Measurements from ENCODE around the gene FAM124A. TPM values are rescaled to one million over a fixed set of nuclear protein-coding genes. Genes with fewer than 3 reads are reported as not detected.

FAM124A gene
- total and polyA plus RNA-seq, 2 donors (not counting 3 experiments of a cell fraction or from before 2014, with no cell fraction given): 3.8 to 9.9 TPM

- Histone ChIP-seq H2AFZ (ENCODE audit: low read depth, low read length) (no peak overlapping the region), H4K20me1 (replicated peaks; ENCODE audit: control insufficient read depth, extremely low read depth, insufficient read depth, low read length) (no peaks in the 10 kb centered on the region), H3K27ac (ENCODE audit: insufficient read depth, low read depth, low read length) (no peak overlapping the region), H3K79me2 (ENCODE audit: control insufficient read depth, insufficient read depth, low read length) (no peaks in the 10 kb centered on the region), H3K4me2 (ENCODE audit: insufficient read depth, low read length) (no peak overlapping the region), H3K9me3 (replicated peaks; ENCODE audit: control insufficient read depth, insufficient read depth, low read length) (no peaks in the 10 kb centered on the region), H3K9me1 (replicated peaks; ENCODE audit: control insufficient read depth, extremely low read depth, insufficient read depth, low read length) (no peaks in the 10 kb centered on the region), H3K4me1 (ENCODE audit: control insufficient read depth, extremely low read depth, insufficient read depth, low read length) (no peaks in the 10 kb centered on the region), H3K36me3 (ENCODE audit: control insufficient read depth in 2 of 2, extremely low read depth in 1 of 2, insufficient read depth in 2 of 2, low read length in 2 of 2) (peaks cover 0 to 5% of the 10 kb centered on the region in 2 experiments), H3K27me3 (ENCODE audit: control insufficient read depth in 2 of 2, insufficient read depth in 2 of 2, low read length in 2 of 2) (no peaks in the 10 kb centered on the region), H3K9ac (replicated peaks; ENCODE audit: extremely low read depth, insufficient read depth, low read length) (no peak overlapping the region), H3K4me3 (replicated peaks in 1 of 3; ENCODE audit: insufficient read depth in 1 of 3, low read depth in 1 of 3, low read length in 3 of 3) (no peak overlapping the region)
- TF ChIP-seq EZH2 (IDR thresholded peaks at IDR 0.05; ENCODE audit: borderline replicate concordance, low read depth, low read length, severe bottlenecking) (no peak), POLR2AphosphoS5 (IDR thresholded peaks at IDR 0.05; ENCODE audit: insufficient read depth, low read depth, low read length) (no peak), JUN (IDR thresholded peaks at IDR 0.05; ENCODE audit: borderline replicate concordance, insufficient read depth, insufficient read length, low read depth) (no peak), CTCF (IDR thresholded peaks at IDR 0.05; ENCODE audit: extremely low read depth in 1 of 2, insufficient read depth in 1 of 2, low read depth in 1 of 2, low read length in 2 of 2) (no peak), GATA2 (IDR thresholded peaks at IDR 0.05; ENCODE audit: insufficient read depth, insufficient read length, low read depth, low read length) (no peak), MAX (IDR thresholded peaks at IDR 0.05; ENCODE audit: insufficient read depth, insufficient read length) (no peak), POLR2A (IDR thresholded peaks at IDR 0.05; ENCODE audit: low read depth, low read length) (no peak), FOS (IDR thresholded peaks at IDR 0.05; ENCODE audit: borderline replicate concordance, insufficient read depth, low read length) (no peak), MYC (IDR thresholded peaks at IDR 0.05; ENCODE audit: low read depth, low read length) (no peak)
- POLR2A ChIA-PET: no interaction called here
- BruUV-seq (replicated peaks): no TSS peak
- FAIRE-seq (no peak), DNase-seq (ENCODE audit: low read depth, low spot score) (no peak)
- dilution Hi-C loops (cut with MboI; ENCODE audit: extremely low pct_ligation_motif_present, low sequenced_read_pairs): no loop called here
- CTCF ChIA-PET: interaction anchor here (1.5 to 5.8 kb wide), 2 partner anchors 26 to 63 kb away, joined by 3 to 27 read pairs; no protein-coding TSS in a partner anchor
- intact Hi-C loops (cut with micrococcal nuclease): no loop called here
Observed at GRCh38 chr13:51260154-51260553, 38.0 kb downstream of the FAM124A start.

Measured in endothelial cell of umbilical vein (primary cell).